Activated T-helper 1 cell treated with Interleukin-2 at 50 U/mL for 16 hours (primary cell): ENCODE results near the gene ABCG1.
"Not testable (repeated sequence)": the region's sequence is repeated elsewhere in the genome, so short reads cannot be mapped to it uniquely, and the experiment has no call there.

Source experiments
- DNase-seq: peaks from one replicate; pipeline ENCODE4 v3.0.0-alpha.2; 2020; ENCODE audit warnings: low read depth

Gene ABCG1

GRCh38 chr21:42218836-42219605 is at the start of gene ABCG1:
TSS of gene ABCG1 (plus strand) at chr21:42219140. CDS start at chr21:42219263, 123 bp downstream.
- DNase-seq, result no peak

GRCh38 chr21:42169758-42170157 is 49.2 kb upstream of the ABCG1 start:
- no peak for DNase-seq

- DNase-seq, result no peak
Observed at GRCh38 chr21:42171091-42172053, 47.6 kb upstream of the ABCG1 start.

- DNase-seq, result no peak
Observed at GRCh38 chr21:42172596-42173483, 46.1 kb upstream of the ABCG1 start.

- DNase-seq, result no peak
Observed at GRCh38 chr21:42174173-42174572, 44.8 kb upstream of the ABCG1 start.

- no peak for DNase-seq
Observed at GRCh38 chr21:42175110-42175710, 43.7 kb upstream of the ABCG1 start.

GRCh38 chr21:42176859-42177258 is 42.1 kb upstream of the ABCG1 start:
- DNase-seq, result no peak

- DNase-seq, result no peak
Observed at GRCh38 chr21:42179316-42179715, 39.6 kb upstream of the ABCG1 start.

- not testable (repeated sequence) for DNase-seq
Observed at GRCh38 chr21:42180001-42180400, 38.9 kb upstream of the ABCG1 start.

GRCh38 chr21:42182713-42183371 is 36.1 kb upstream of the ABCG1 start:
- DNase-seq, result no peak

- no peak for DNase-seq
Observed at GRCh38 chr21:42183374-42184266, 35.3 kb upstream of the ABCG1 start.

GRCh38 chr21:42186591-42186990 is 32.3 kb upstream of the ABCG1 start:
- DNase-seq, result no peak

GRCh38 chr21:42187976-42188653 is 30.8 kb upstream of the ABCG1 start:
- DNase-seq, result peak; percentile 69

- DNase-seq, result no peak
Observed at GRCh38 chr21:42188663-42189062, 30.3 kb upstream of the ABCG1 start.

- DNase-seq, result no peak
Observed at GRCh38 chr21:42189431-42189830, 29.5 kb upstream of the ABCG1 start.

GRCh38 chr21:42189860-42190485 is 29.0 kb upstream of the ABCG1 start:
- no peak for DNase-seq

GRCh38 chr21:42190486-42190863 is 28.5 kb upstream of the ABCG1 start:
- no peak for DNase-seq

GRCh38 chr21:42191064-42191463 is 27.9 kb upstream of the ABCG1 start:
- no peak for DNase-seq
